K562 (cell line): ENCODE results near the gene CTTNBP2. TPM values are rescaled to one million over a fixed set of nuclear protein-coding genes. Genes with fewer than 3 reads are reported as not detected.

Source experiments
- ATAC-seq: fragments of 200-7000 bp; cut with Tn5 transposase; 3 replicates; pipeline ENCODE4 v1.9.1; 2020; ENCODE audit warnings: moderate library complexity
- BruUV-seq: library from RNA; stranded (reverse); fragments of 400-500 nt; replicated peaks from 2 replicates; lab custom pipeline; 2021; lab: Mats Ljungman, UMichigan
- CTCF ChIA-PET: fragments of 300-600 bp; formaldehyde crosslinking; extraction: SDS; loops from one replicate; lab custom pipeline; 2021; ENCODE audit warnings: low intra/inter-chr PET ratio; lab: Yijun Ruan, JAX
- POLR2A ChIA-PET: fragments of 300-600, 350-650 bp; sonication (Branson Sonifier 250); formaldehyde crosslinking; extraction: SDS; loops from one replicate; lab custom pipeline; 2021; ENCODE audit warnings: antibody characterized with exemption, inconsistent platforms; lab: Yijun Ruan, JAX
- DNase-seq, 4 experiments: peaks; one replicate each; pipeline versions ENCODE4 v3.0.0 to v3.0.0-alpha.2; 2011 to 2018; ENCODE audit warnings: low spot score in 3 of 4, mixed read lengths in 3 of 4; ENCODE audit errors: extremely low read depth in 1 of 4
- FAIRE-seq: peaks from 2 replicates; lab custom pipeline; 2011; peaks lifted over from hg19 to GRCh38; lab: Jason Lieb, UNC
- H2AFZ ChIP-seq: 2 replicates; pipeline ENCODE4 v1.6.0; 2011; ENCODE audit warnings: low read depth, low read length, control low read depth, inconsistent platforms
- H3K27ac ChIP-seq: fragments of 200-600 bp; 3 replicates; pipeline ENCODE4 v1.8.0; 2011; ENCODE audit warnings: low read depth, mild to moderate bottlenecking, control low read depth, inconsistent platforms, low read length, moderate library complexity, mixed read lengths; ENCODE audit errors: extremely low read depth
- H3K27me3 ChIP-seq, 2 experiments: fragments of 300-600 bp in 1 of 2; 2 replicates in 1 of 2; 3 replicates in 1 of 2; pipeline versions ENCODE4 v1.6.0 to v1.8.0; 2011; ENCODE audit warnings: inconsistent platforms in 2 of 2, low read length in 2 of 2, mild to moderate bottlenecking in 1 of 2, mixed read lengths in 1 of 2, moderate library complexity in 1 of 2; ENCODE audit not compliant: control insufficient read depth in 2 of 2, insufficient read depth in 2 of 2
- H3K36me3 ChIP-seq: fragments of 300-600 bp; 3 replicates; pipeline ENCODE4 v1.8.0; 2011; ENCODE audit warnings: mild to moderate bottlenecking, low read length, inconsistent platforms; ENCODE audit not compliant: control insufficient read depth, insufficient read depth
- H3K4me1 ChIP-seq, 2 experiments: fragments of 200-600 bp in 1 of 2; replicated peaks in 1 of 2; 2 replicates in 1 of 2; 3 replicates in 1 of 2; pipeline versions ENCODE4 v1.5.1 to v1.8.0; 2011; ENCODE audit warnings: inconsistent platforms in 2 of 2, low read length in 2 of 2, mild to moderate bottlenecking in 1 of 2, mixed read lengths in 1 of 2, moderate library complexity in 1 of 2; ENCODE audit not compliant: control insufficient read depth in 2 of 2, insufficient read depth in 2 of 2
- H3K4me2 ChIP-seq: 2 replicates; pipeline ENCODE4 v1.6.1; 2011; ENCODE audit warnings: low read length, control low read depth, inconsistent platforms, mixed read lengths; ENCODE audit not compliant: insufficient read depth
- H3K4me3 ChIP-seq: fragments of 200-600 bp; sonication (generic), shearing (Covaris generic); 2 replicates; pipeline ENCODE4 v1.5.1; 2016; ENCODE audit warnings: control low read depth, inconsistent platforms
- H3K79me2 ChIP-seq: fragments of 200-600 bp; 3 replicates; pipeline ENCODE4 v1.8.0; 2011; ENCODE audit warnings: low read length, inconsistent platforms; ENCODE audit not compliant: control insufficient read depth, insufficient read depth
- H3K9ac ChIP-seq, 2 experiments: 2 replicates each; pipeline versions ENCODE4 v1.6.0 to v1.6.1; 2011; ENCODE audit warnings: low read depth in 2 of 2, low read length in 2 of 2, control low read depth in 1 of 2, inconsistent platforms in 1 of 2, mild to moderate bottlenecking in 1 of 2, mixed read lengths in 1 of 2; ENCODE audit not compliant: insufficient read depth in 1 of 2
- H3K9me1 ChIP-seq: one replicate; pipeline ENCODE4 v1.6.0; 2011; ENCODE audit warnings: inconsistent platforms, mild to moderate bottlenecking, low read length, moderate library complexity; ENCODE audit not compliant: control insufficient read depth, insufficient read depth
- H3K9me3 ChIP-seq: replicated peaks from 2 replicates; pipeline ENCODE4 v1.5.1; 2011; ENCODE audit warnings: low read depth, low read length, inconsistent platforms; ENCODE audit not compliant: control insufficient read depth, insufficient read depth
- H4K20me1 ChIP-seq: replicated peaks from 2 replicates; pipeline ENCODE4 v1.6.1; 2011; ENCODE audit warnings: low read length, inconsistent platforms, mixed read lengths; ENCODE audit not compliant: control insufficient read depth, insufficient read depth
- CC2D1A ChIP-seq: fragments of 450-650 bp; IDR thresholded peaks from 2 replicates; pipeline ENCODE4 v1.6.1; 2017; ENCODE audit warnings: mild to moderate bottlenecking
- ERF ChIP-seq: fragments of 450-650 bp; formaldehyde crosslinking; IDR thresholded peaks from 2 replicates; pipeline ENCODE4 v1.4.0; 2020; ENCODE audit warnings: mild to moderate bottlenecking, mixed read lengths
- GATAD2A ChIP-seq: fragments of 450-650 bp; IDR thresholded peaks from 2 replicates; pipeline ENCODE4 v1.6.1; 2017
- HMG20A ChIP-seq: fragments of 450-650 bp; formaldehyde crosslinking; conservative IDR thresholded peaks from 2 replicates; pipeline ENCODE4 v1.4.0; 2020; ENCODE audit warnings: mild to moderate bottlenecking, mixed read lengths
- MCM3 ChIP-seq: fragments of 450-650 bp; IDR thresholded peaks from 2 replicates; pipeline ENCODE4 v1.6.1; 2016
- UBTF ChIP-seq, 2 experiments: IDR thresholded peaks; 2 replicates each; pipeline ENCODE4 v1.6.1; 2012; ENCODE audit warnings: improper control_type of control experiment in 2 of 2, low read depth in 2 of 2, low read length in 2 of 2, borderline replicate concordance in 1 of 2
- ZNF639 ChIP-seq, 2 experiments: fragments of 200-800 bp in 1 of 2; sonication (Bioruptor generic) in 1 of 2; sonication (generic) in 1 of 2; formaldehyde crosslinking in 1 of 2; IDR thresholded peaks in 1 of 2; conservative IDR thresholded peaks in 1 of 2; 2 replicates each; pipeline versions ENCODE4 v1.5.0 to v1.6.1; 2016 to 2020; ENCODE audit warnings: missing compliant biosample characterization in 1 of 2, missing genetic modification characterization in 1 of 2, missing genetic modification reagents in 1 of 2
- ZNF77 ChIP-seq: fragments of 250-450 bp; sonication (Bioruptor Pico); IDR thresholded peaks from 2 replicates; pipeline ENCODE4 v1.5.0; 2020
- WGBS: fragments of 100-300 bp; shearing (Covaris generic); methylation state at CpG from one replicate; pipeline ENCODE4 v1.1.6; 2016; ENCODE audit warnings: low coverage, mixed read lengths; ENCODE audit not compliant: insufficient coverage; ENCODE audit errors: missing lambda C conversion rate; 5-methylcytosine and 5-hydroxymethylcytosine counted together
- in situ Hi-C: fragments of 300-500 bp; cut with MboI; formaldehyde crosslinking; loops from 4 replicates; pipeline ENCODE4 v1.15.0; 2018; ENCODE audit warnings: inconsistent platforms, mixed read lengths
- intact Hi-C: fragments of 100-400 bp; cut with micrococcal nuclease; formaldehyde crosslinking; loops from 2 replicates; pipeline ENCODE4 v1.14.2; 2022
- polyA plus RNA-seq, 8 experiments: library from polyadenylated mRNA; depleted of rRNA in 4 of 8; stranded (reverse) in 5 of 8; unstranded in 3 of 8; fragments of >200 nt; fragmentation: Nextera tagmentation in 2 of 8; fragmentation: Illumina TruSeq in 1 of 8; extraction: Ambion mirVana in 2 of 8; extraction: Trizol in 1 of 8; gene quantifications; 2 replicates each; pipeline versions ENCODE4 v1.2.1 to v1.2.3, GENCODE V29; 2011 to 2014; ENCODE audit warnings: inconsistent platforms in 1 of 8, missing spikeins in 1 of 8
- total RNA-seq, 7 experiments: library from RNA; depleted of rRNA in 6 of 7; stranded (reverse); fragments of >200 nt in 6 of 7; fragmentation: Illumina TruSeq in 2 of 7; extraction: Trizol in 2 of 7; gene quantifications; 2 replicates each; pipeline versions ENCODE4 v1.2.1 to v1.2.3, GENCODE V29; 2011 to 2021; ENCODE audit warnings: low replicate concordance in 1 of 7

Gene CTTNBP2
- total and polyA plus RNA-seq, 9 of the 15 experiments (the other 6 are each of a cell fraction or from before 2014, with no cell fraction given), result 0.05 TPM; not detected in 8

GRCh38 chr7:117741962-117742361, 131.3 kb downstream of the CTTNBP2 start:
- intact Hi-C loops, result no loop called here

More at GRCh38 chr7:117741962-117742361, 131.3 kb downstream of the CTTNBP2 start:
- Histone ChIP-seq H3K79me2 (no peaks in the 10 kb centered on the region), H3K4me2 (no peak overlapping the region), H4K20me1 (no peaks in the 10 kb centered on the region), H3K9me3 (no peaks in the 10 kb centered on the region), H3K27me3 (peaks cover 0 to 12% of the 10 kb centered on the region in 2 experiments; a peak in 1 of 5 replicates), H3K9ac (no peak overlapping the region), H3K4me3 (no peak overlapping the region), H2AFZ (no peak overlapping the region)
- no peak for ATAC-seq
- no peak for FAIRE-seq
- BruUV-seq, result no TSS peak
- CTCF ChIA-PET, result no interaction called here
- no peak for DNase-seq
- under 1% methylated on average over 4 of the region's 4 CpGs for WGBS
- in situ Hi-C loops, result no loop called here
- TF ChIP-seq GATAD2A, result no peak
- TF ChIP-seq UBTF (IDR thresholded peaks at IDR 0.05; ENCODE audit: borderline replicate concordance in 1 of 2, low read depth in 2 of 2, low read length in 2 of 2), result no peak
- TF ChIP-seq HMG20A, result no peak
- TF ChIP-seq ERF (CRISPR knock-in tag), result no peak
- TF ChIP-seq ZNF77 (CRISPR knock-in tag), result no peak
- no peak for TF ChIP-seq MCM3
- TF ChIP-seq ZNF639 (CRISPR knock-in tag; conservative IDR thresholded peaks at IDR 0.05 in 1 of 2, IDR thresholded peaks at IDR 0.05 in 1 of 2), result no peak
- no peak for TF ChIP-seq CC2D1A
- TF ChIP-seq, all 486 proteins: peak for 0
- POLR2A ChIA-PET, result interaction anchor here (1.5 kb wide), 1 partner anchor 12 kb away, joined by 5 read pairs; no protein-coding TSS in a partner anchor
- H3K36me3 ChIP-seq, result no peaks in the 10 kb centered on the region
- no peaks in the 10 kb centered on the region for H3K9me1 ChIP-seq
- H3K4me1 ChIP-seq, result no peaks in the 10 kb centered on the region
- H3K27ac ChIP-seq, result no peak overlapping the region
